Gastrocnemius medialis (tissue), 4 donors: Measurements from ENCODE around the gene DAB2IP.

Experiments
- POLR2A ChIP-seq, 2 donors: fragments of 450-650 bp; IDR thresholded peaks; one replicate each; pipeline ENCODE4 v1.6.1; 2017; ENCODE audit warnings: antibody characterized with exemption in 2 of 2, mild to moderate bottlenecking in 2 of 2, moderate library complexity in 2 of 2
- TF ChIP-seq, protein P1 (sequence below), 5 experiments: fragments of 450-650 bp in 3 of 5; fragments of 200-600 bp in 2 of 5; sonication (generic) in 2 of 5; IDR thresholded peaks in 4 of 5; conservative IDR thresholded peaks in 1 of 5; 1 replicate in 4 of 5; 2 replicates in 1 of 5; pipeline ENCODE4 v1.5.1; 2016 to 2019; ENCODE audit warnings: antibody characterized with exemption in 5 of 5, mild to moderate bottlenecking in 3 of 5, moderate library complexity in 3 of 5

DNA sequence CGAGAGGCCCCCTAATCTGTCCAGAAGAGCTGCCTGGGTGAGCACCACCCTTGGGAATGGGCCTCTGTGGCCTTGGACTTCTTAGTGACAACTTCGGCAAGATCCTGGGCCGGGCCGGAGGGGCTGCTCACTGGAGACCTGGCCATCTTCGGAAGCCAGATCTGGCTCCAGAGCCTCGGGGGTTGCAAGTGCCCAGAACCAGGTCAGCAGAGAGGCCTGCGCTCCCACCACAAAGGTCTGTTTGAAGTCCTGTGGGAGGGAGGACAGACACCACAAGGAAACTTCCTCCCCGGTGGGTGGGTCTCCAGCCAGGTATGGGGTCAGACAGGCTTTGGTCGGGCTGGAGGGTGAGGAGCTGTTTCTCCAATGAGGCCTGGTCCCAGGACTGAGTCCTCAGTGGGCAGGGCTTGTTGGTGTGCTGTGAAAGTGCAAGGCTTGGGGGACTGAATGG, 86.1 kb downstream of the DAB2IP start:
- TF ChIP-seq, protein P1, sequence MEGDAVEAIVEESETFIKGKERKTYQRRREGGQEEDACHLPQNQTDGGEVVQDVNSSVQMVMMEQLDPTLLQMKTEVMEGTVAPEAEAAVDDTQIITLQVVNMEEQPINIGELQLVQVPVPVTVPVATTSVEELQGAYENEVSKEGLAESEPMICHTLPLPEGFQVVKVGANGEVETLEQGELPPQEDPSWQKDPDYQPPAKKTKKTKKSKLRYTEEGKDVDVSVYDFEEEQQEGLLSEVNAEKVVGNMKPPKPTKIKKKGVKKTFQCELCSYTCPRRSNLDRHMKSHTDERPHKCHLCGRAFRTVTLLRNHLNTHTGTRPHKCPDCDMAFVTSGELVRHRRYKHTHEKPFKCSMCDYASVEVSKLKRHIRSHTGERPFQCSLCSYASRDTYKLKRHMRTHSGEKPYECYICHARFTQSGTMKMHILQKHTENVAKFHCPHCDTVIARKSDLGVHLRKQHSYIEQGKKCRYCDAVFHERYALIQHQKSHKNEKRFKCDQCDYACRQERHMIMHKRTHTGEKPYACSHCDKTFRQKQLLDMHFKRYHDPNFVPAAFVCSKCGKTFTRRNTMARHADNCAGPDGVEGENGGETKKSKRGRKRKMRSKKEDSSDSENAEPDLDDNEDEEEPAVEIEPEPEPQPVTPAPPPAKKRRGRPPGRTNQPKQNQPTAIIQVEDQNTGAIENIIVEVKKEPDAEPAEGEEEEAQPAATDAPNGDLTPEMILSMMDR (IDR thresholded peaks at IDR 0.05 in 4 of 5, conservative IDR thresholded peaks at IDR 0.05 in 1 of 5), result no peak
- TF ChIP-seq POLR2A (IDR thresholded peaks at IDR 0.05), result no peak
